SK-N-MC (cell line): ENCODE results near the gene SPTB.

Experiments
- EZH2 ChIP-seq: fragments of 200-600 bp; sonication (generic); IDR thresholded peaks from one replicate; pipeline ENCODE4 v1.6.1; 2017; ENCODE audit warnings: antibody characterized with exemption
- POLR2AphosphoS5 ChIP-seq: IDR thresholded peaks from 2 replicates; pipeline ENCODE4 v1.6.1; 2012; ENCODE audit warnings: mild to moderate bottlenecking, low read depth, low read length, borderline replicate concordance

DNA sequence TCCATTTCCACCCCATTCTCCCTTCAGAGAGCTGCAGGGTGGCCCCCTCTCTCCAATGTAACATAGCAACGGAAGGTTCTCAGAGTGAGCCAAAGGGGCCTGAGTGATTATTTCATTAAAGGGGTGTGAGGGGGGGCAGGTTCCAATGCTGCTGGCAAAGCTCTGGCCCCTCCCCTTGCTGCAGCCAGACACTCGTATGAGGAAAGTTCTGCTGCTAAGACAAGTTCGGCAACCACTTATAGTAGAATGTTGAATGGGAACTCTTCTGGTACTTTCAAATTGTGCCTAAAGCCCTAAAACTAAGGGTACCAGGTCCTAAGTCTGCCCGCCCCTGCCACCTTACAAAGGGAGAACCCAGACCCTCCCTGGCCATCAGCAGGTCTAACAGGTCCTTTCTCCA, 125.7 kb downstream of the SPTB start:
- TF ChIP-seq EZH2 (no peak), POLR2AphosphoS5 (no peak)
